OCI-LY1 (cell line): ENCODE results near the gene AMT.
A peak's percentile ranks its signal among the peaks of the same experiment; 100 is the strongest.

ENCODE experiments used
- H2AFZ ChIP-seq: fragments of 200-600 bp; sonication (generic), shearing (Covaris generic); 2 replicates; pipeline ENCODE4 v1.6.0; 2014; ENCODE audit warnings: antibody characterized with exemption, mild to moderate bottlenecking, low read length
- H3F3A ChIP-seq: fragments of 200-600 bp; sonication (generic), shearing (Covaris generic); 2 replicates; pipeline ENCODE4 v1.6.0; 2014; ENCODE audit warnings: mild to moderate bottlenecking, antibody characterized with exemption, low read length, moderate library complexity; ENCODE audit not compliant: insufficient read depth
- H3K27ac ChIP-seq: fragments of 200-600 bp; sonication (generic); 2 replicates; pipeline ENCODE4 v1.5.1; 2014; ENCODE audit warnings: low read length, mixed run types, mild to moderate bottlenecking, low read depth; ENCODE audit not compliant: poor library complexity, severe bottlenecking
- H3K27me3 ChIP-seq: fragments of 200-600 bp; sonication (generic); 2 replicates; pipeline ENCODE4 v1.6.0; 2014; ENCODE audit warnings: antibody characterized with exemption, mild to moderate bottlenecking, low read length, moderate library complexity; ENCODE audit not compliant: insufficient read depth
- H3K36me3 ChIP-seq: fragments of 200-600 bp; sonication (generic); 2 replicates; pipeline ENCODE4 v1.6.1; 2014; ENCODE audit warnings: mild to moderate bottlenecking, antibody characterized with exemption, low read length, moderate library complexity, mixed read lengths; ENCODE audit not compliant: insufficient read depth
- H3K4me1 ChIP-seq: fragments of 200-600 bp; sonication (generic); 2 replicates; pipeline ENCODE4 v1.5.1; 2014; ENCODE audit warnings: mild to moderate bottlenecking, low read length, moderate library complexity; ENCODE audit not compliant: insufficient read depth, severe bottlenecking
- H3K4me2 ChIP-seq: fragments of 200-600 bp; sonication (generic), shearing (Covaris generic); 2 replicates; pipeline ENCODE4 v1.6.1; 2014; ENCODE audit warnings: low read length
- H3K4me3 ChIP-seq: fragments of 200-600 bp; sonication (generic); 2 replicates; pipeline ENCODE4 v1.5.1; 2014; ENCODE audit warnings: low read length, low read depth, mild to moderate bottlenecking, mixed read lengths; ENCODE audit not compliant: poor library complexity, severe bottlenecking
- H3K79me2 ChIP-seq: fragments of 200-600 bp; shearing (Covaris generic); 2 replicates; pipeline ENCODE4 v1.6.1; 2016; ENCODE audit warnings: mixed run types, low read length, mixed read lengths; ENCODE audit not compliant: insufficient read depth
- H3K9ac ChIP-seq: fragments of 200-600 bp; sonication (generic), shearing (Covaris generic); 2 replicates; pipeline ENCODE4 v1.6.1; 2014; ENCODE audit warnings: mild to moderate bottlenecking, low read length, mixed read lengths
- H3K9me2 ChIP-seq: fragments of 200-600 bp; sonication (generic), shearing (Covaris generic); 2 replicates; pipeline ENCODE4 v1.6.1; 2014; ENCODE audit warnings: low read depth, mild to moderate bottlenecking, low read length, mixed read lengths
- H3K9me3 ChIP-seq: fragments of 200-600 bp; shearing (Covaris generic); 2 replicates; pipeline ENCODE4 v1.6.1; 2014; ENCODE audit warnings: low read length, mixed read lengths
- H4K20me1 ChIP-seq: fragments of 200-600 bp; sonication (generic), shearing (Covaris generic); 2 replicates; pipeline ENCODE4 v1.6.0; 2016; ENCODE audit warnings: mild to moderate bottlenecking, low read length; ENCODE audit not compliant: insufficient read depth
- CTCF ChIP-seq: fragments of 200-600 bp; sonication (generic), shearing (Covaris generic); IDR thresholded peaks from 2 replicates; pipeline ENCODE4 v1.5.1; 2017; ENCODE audit warnings: mild to moderate bottlenecking, antibody characterized with exemption, low read length, moderate library complexity, mixed read lengths
- EZH2 ChIP-seq: fragments of 200-600 bp; sonication (generic), shearing (Covaris generic); IDR thresholded peaks from 2 replicates; pipeline ENCODE4 v1.8.0; 2017; ENCODE audit warnings: borderline replicate concordance, mixed run types, mild to moderate bottlenecking, antibody characterized with exemption, low read length, moderate library complexity, mixed read lengths

The AMT gene

GRCh38 chr3:49434731-49435130 lies 12.5 kb upstream of the AMT start:
- no peak overlapping the region for H3K27ac ChIP-seq
- TF ChIP-seq CTCF (no peak), EZH2 (no peak)
- no peaks in the 10 kb centered on the region for H4K20me1 ChIP-seq
- H2AFZ ChIP-seq = no peak overlapping the region
- no peak overlapping the region for H3K4me3 ChIP-seq
- no peaks in the 10 kb centered on the region for H3K79me2 ChIP-seq
- no peaks in the 10 kb centered on the region for H3K27me3 ChIP-seq
- H3F3A ChIP-seq = no peaks in the 10 kb centered on the region
- H3K9me3 ChIP-seq = no peaks in the 10 kb centered on the region
- H3K36me3 ChIP-seq = no peaks in the 10 kb centered on the region
- H3K4me1 ChIP-seq = peaks cover 3% of the 10 kb centered on the region
- H3K9me2 ChIP-seq = no peaks in the 10 kb centered on the region
- no peak overlapping the region for H3K9ac ChIP-seq
- H3K4me2 ChIP-seq = no peak overlapping the region

- Histone ChIP-seq H3K4me1 (peaks cover 16% of the 10 kb centered on the region), H3F3A (no peaks in the 10 kb centered on the region), H3K27ac (peak overlapping the region; percentile 77), H3K9me2 (no peaks in the 10 kb centered on the region), H3K79me2 (no peaks in the 10 kb centered on the region), H3K27me3 (no peaks in the 10 kb centered on the region), H2AFZ (no peak overlapping the region), H3K4me3 (peak overlapping the region; percentile 67), H4K20me1 (no peaks in the 10 kb centered on the region), H3K9ac (peak overlapping the region; percentile 75), H3K36me3 (peaks cover 12% of the 10 kb centered on the region), H3K4me2 (peak overlapping the region; percentile 70), H3K9me3 (no peaks in the 10 kb centered on the region)
- no peak for TF ChIP-seq CTCF
- TF ChIP-seq EZH2 = no peak
These were observed 6.4 kb upstream of the AMT start for GRCh38 chr3:49428752-49429080.

- Histone ChIP-seq H2AFZ (no peak overlapping the region), H3K4me1 (peaks cover 17% of the 10 kb centered on the region), H3K27ac (no peak overlapping the region), H3K4me3 (no peak overlapping the region), H3F3A (no peaks in the 10 kb centered on the region), H3K27me3 (no peaks in the 10 kb centered on the region), H3K9ac (no peak overlapping the region), H3K9me3 (no peaks in the 10 kb centered on the region), H3K4me2 (no peak overlapping the region), H3K9me2 (no peaks in the 10 kb centered on the region), H3K79me2 (no peaks in the 10 kb centered on the region), H3K36me3 (peaks cover 17% of the 10 kb centered on the region), H4K20me1 (no peaks in the 10 kb centered on the region)
- no peak for TF ChIP-seq CTCF
- no peak for TF ChIP-seq EZH2
These were observed 5.3 kb upstream of the AMT start for GRCh38 chr3:49427586-49427985.
